ENCODE measurements around the gene ZNF582. TPM values are rescaled to one million over a fixed set of nuclear protein-coding genes. Genes with fewer than 3 reads are reported as not detected.
A peak's percentile ranks its signal among the peaks of the same experiment; 100 is the strongest.

ZNF582 gene
- polyA plus RNA-seq, 1 of the 3 experiments (the other 2 are of a cell fraction), result 4.5 TPM

GRCh38 chr19:56403764-56404704 is 10.7 kb upstream of the ZNF582 start, which contains the start of gene ZNF583:
TSS of gene ZNF583 (plus strand) at chr19:56404332. CDS start at chr19:56407115, 2,783 bp downstream.
- Histone ChIP-seq H2AFZ (ENCODE audit: low read depth) (peak within 1 kb of the TSS; percentile 98), H3K4me3 (ENCODE audit: low read depth in 2 of 2, low read length in 1 of 2) (peak within 1 kb of the TSS; percentile 66 to 92), H3K9me2 (no peaks in the 10 kb centered on the region), H3K79me2 (ENCODE audit: insufficient read depth) (peaks cover 8% of the 10 kb centered on the region; the same call in 1 of the 2 replicates), H3F3A (replicated peaks; ENCODE audit: insufficient read depth) (peaks cover 9% of the 10 kb centered on the region), H3K36me3 (replicated peaks in 1 of 2; ENCODE audit: control insufficient read depth in 1 of 2, insufficient read depth in 2 of 2, low read length in 1 of 2) (peaks cover 24 to 45% of the 10 kb centered on the region in 2 experiments), H3K9ac (peak within 1 kb of the TSS; percentile 85), H3K4me1 (ENCODE audit: control insufficient read depth in 1 of 2, insufficient read depth in 2 of 2, low read depth in 1 of 2, low read length in 1 of 2) (peaks cover 0 to 15% of the 10 kb centered on the region in 2 experiments; a peak in 1 of 4 replicates), H3K9me3 (peaks cover 31% of the 10 kb centered on the region), H3K27ac (ENCODE audit: low read depth in 2 of 2, low read length in 1 of 2) (peak within 1 kb of the TSS; percentile 83 to 98), H3K27me3 (ENCODE audit: insufficient read depth) (no peaks in the 10 kb centered on the region), H4K20me1 (ENCODE audit: insufficient read depth) (no peaks in the 10 kb centered on the region), H3K4me2 (peak within 1 kb of the TSS; percentile 89)
- POLR2A ChIA-PET, result interaction anchor here (0.6 kb wide), 2 partner anchors 13 to 36 kb away, joined by 3 read pairs; no protein-coding TSS in a partner anchor
- peak; percentile 98 for DNase-seq
- CTCF ChIA-PET, result interaction anchor here (0.8 to 1.7 kb wide), 3 partner anchors 11 to 337 kb away, joined by 3 to 8 read pairs (median 3); partner anchors contain the start of gene ZNF582
- WGBS (ENCODE audit: low lambda C conversion rate), result 3% methylated on average over 47 of the region's 70 CpGs
- TF ChIP-seq POLR2AphosphoS5 (IDR thresholded peaks at IDR 0.05; ENCODE audit: low read depth, low read length) (peak; percentile 66; the same call in 1 of the 2 replicates), TAF1 (IDR thresholded peaks at IDR 0.05; ENCODE audit: borderline replicate concordance, low read depth, low read length) (peak; percentile 63; the same call in 1 of the 2 replicates), YY1 (IDR thresholded peaks at IDR 0.05; ENCODE audit: low read depth) (peak; percentile 52; the same call in 1 of the 2 replicates), ZBTB33 (IDR thresholded peaks at IDR 0.05; ENCODE audit: borderline replicate concordance, low read depth) (no peak), FOSL2 (IDR thresholded peaks at IDR 0.05; ENCODE audit: borderline replicate concordance, low read depth) (no peak), MEF2A (IDR thresholded peaks at IDR 0.05; ENCODE audit: borderline replicate concordance, low read depth) (no peak), NRF1 (IDR thresholded peaks at IDR 0.05; ENCODE audit: low read depth, low read length) (peak; percentile 99), MXI1 (IDR thresholded peaks at IDR 0.05; ENCODE audit: low read depth, low read length) (peak; percentile 81; the same call in 1 of the 2 replicates), SIN3A (IDR thresholded peaks at IDR 0.05; ENCODE audit: borderline replicate concordance, low read depth, low read length) (no peak; the same call in 1 of the 2 replicates), JUND (IDR thresholded peaks at IDR 0.05) (no peak), CHD2 (IDR thresholded peaks at IDR 0.05; ENCODE audit: low read length, partially characterized antibody) (no peak), SMC3 (IDR thresholded peaks at IDR 0.05; ENCODE audit: low read depth, low read length) (no peak), RFX5 (IDR thresholded peaks at IDR 0.05; ENCODE audit: low read length) (no peak), USF2 (IDR thresholded peaks at IDR 0.05; ENCODE audit: borderline replicate concordance, low read depth, low read length) (no peak), CTCF (IDR thresholded peaks at IDR 0.05) (no peak), RXRA (IDR thresholded peaks at IDR 0.05; ENCODE audit: borderline replicate concordance, low read depth) (no peak), NFIC (IDR thresholded peaks at IDR 0.05; ENCODE audit: borderline replicate concordance) (peak; percentile 49), TEAD4 (IDR thresholded peaks at IDR 0.05; ENCODE audit: borderline replicate concordance, insufficient read depth) (no peak), TCF12 (IDR thresholded peaks at IDR 0.05) (0 out of 2 replicates have a peak, but pooled peaks have one; percentile 6), GABPA (IDR thresholded peaks at IDR 0.05; ENCODE audit: low read depth) (0 out of 2 replicates have a peak, but pooled peaks have one; percentile 28)
- TF ChIP-seq, protein P1, sequence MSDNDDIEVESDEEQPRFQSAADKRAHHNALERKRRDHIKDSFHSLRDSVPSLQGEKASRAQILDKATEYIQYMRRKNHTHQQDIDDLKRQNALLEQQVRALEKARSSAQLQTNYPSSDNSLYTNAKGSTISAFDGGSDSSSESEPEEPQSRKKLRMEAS (IDR thresholded peaks at IDR 0.05; ENCODE audit: low read depth), result peak; percentile 54; the same call in 1 of the 2 replicates
- TF ChIP-seq, protein P2, sequence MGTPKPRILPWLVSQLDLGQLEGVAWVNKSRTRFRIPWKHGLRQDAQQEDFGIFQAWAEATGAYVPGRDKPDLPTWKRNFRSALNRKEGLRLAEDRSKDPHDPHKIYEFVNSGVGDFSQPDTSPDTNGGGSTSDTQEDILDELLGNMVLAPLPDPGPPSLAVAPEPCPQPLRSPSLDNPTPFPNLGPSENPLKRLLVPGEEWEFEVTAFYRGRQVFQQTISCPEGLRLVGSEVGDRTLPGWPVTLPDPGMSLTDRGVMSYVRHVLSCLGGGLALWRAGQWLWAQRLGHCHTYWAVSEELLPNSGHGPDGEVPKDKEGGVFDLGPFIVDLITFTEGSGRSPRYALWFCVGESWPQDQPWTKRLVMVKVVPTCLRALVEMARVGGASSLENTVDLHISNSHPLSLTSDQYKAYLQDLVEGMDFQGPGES (IDR thresholded peaks at IDR 0.05; ENCODE audit: low read depth, low read length), result no peak
- TF ChIP-seq, protein P3, sequence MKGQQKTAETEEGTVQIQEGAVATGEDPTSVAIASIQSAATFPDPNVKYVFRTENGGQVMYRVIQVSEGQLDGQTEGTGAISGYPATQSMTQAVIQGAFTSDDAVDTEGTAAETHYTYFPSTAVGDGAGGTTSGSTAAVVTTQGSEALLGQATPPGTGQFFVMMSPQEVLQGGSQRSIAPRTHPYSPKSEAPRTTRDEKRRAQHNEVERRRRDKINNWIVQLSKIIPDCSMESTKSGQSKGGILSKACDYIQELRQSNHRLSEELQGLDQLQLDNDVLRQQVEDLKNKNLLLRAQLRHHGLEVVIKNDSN (IDR thresholded peaks at IDR 0.05; ENCODE audit: borderline replicate concordance, low read depth), result no peak
- TF ChIP-seq, protein P4, sequence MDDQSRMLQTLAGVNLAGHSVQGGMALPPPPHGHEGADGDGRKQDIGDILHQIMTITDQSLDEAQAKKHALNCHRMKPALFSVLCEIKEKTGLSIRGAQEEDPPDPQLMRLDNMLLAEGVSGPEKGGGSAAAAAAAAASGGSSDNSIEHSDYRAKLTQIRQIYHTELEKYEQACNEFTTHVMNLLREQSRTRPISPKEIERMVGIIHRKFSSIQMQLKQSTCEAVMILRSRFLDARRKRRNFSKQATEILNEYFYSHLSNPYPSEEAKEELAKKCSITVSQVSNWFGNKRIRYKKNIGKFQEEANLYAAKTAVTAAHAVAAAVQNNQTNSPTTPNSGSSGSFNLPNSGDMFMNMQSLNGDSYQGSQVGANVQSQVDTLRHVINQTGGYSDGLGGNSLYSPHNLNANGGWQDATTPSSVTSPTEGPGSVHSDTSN (IDR thresholded peaks at IDR 0.05), result no peak
